Measurements from ENCODE around the gene GPR162. TPM values are rescaled to one million over a fixed set of nuclear protein-coding genes. Genes with fewer than 3 reads are reported as not detected.

GPR162 gene
- polyA plus RNA-seq, 3 donors: 15.1 to 81.7 (median 16.0) TPM

GRCh38 chr12:6824085-6824775, 2.6 kb downstream of the GPR162 start:
- H3K9me3 Mint-ChIP-seq: peaks cover 0 to 12% (median 8%) of the 10 kb centered on the region in 7 donors
- Histone ChIP-seq H3K9ac (ENCODE audit: insufficient read depth, low read length, poor library complexity, severe bottlenecking) (no peak overlapping the region), H3K27ac (ENCODE audit: low read depth in 1 of 2, low read length in 2 of 2) (no peak overlapping the region), H3K9me3 (replicated peaks in 1 of 2; ENCODE audit: control insufficient read depth in 1 of 2, insufficient read depth in 1 of 2, low read length in 2 of 2) (peaks cover 0 to under 1% of the 10 kb centered on the region in 2 donors), H3K27me3 (ENCODE audit: control insufficient read depth in 2 of 2, insufficient read depth in 2 of 2, low read length in 2 of 2) (peaks cover 6 to 36% of the 10 kb centered on the region in 2 donors), H3K4me3 (replicated peaks in 1 of 3; ENCODE audit: low read depth in 2 of 3, low read length in 3 of 3) (no peak overlapping the region), H3K4me2 (replicated peaks; ENCODE audit: extremely low read depth, low read length, poor library complexity, severe bottlenecking) (no peak overlapping the region), H2AFZ (ENCODE audit: insufficient read depth, low read depth, low read length, poor library complexity, severe bottlenecking) (no peak overlapping the region), H3K4me1 (ENCODE audit: control insufficient read depth in 1 of 2, insufficient read depth in 2 of 2, low read length in 2 of 2) (peaks cover 33 to 58% of the 10 kb centered on the region in 2 donors), H3K79me2 (ENCODE audit: insufficient read depth, low read length) (peaks cover 5% of the 10 kb centered on the region), H4K20me1 (ENCODE audit: insufficient read depth, low read length) (peaks cover 32% of the 10 kb centered on the region), H3K36me3 (replicated peaks in 1 of 2; ENCODE audit: control insufficient read depth in 1 of 2, insufficient read depth in 2 of 2, low read length in 2 of 2) (peaks cover 10% of the 10 kb centered on the region in 2 donors)
- H3K4me1 Mint-ChIP-seq: peaks cover 50% of the 10 kb centered on the region
- TF ChIP-seq CTCF (IDR thresholded peaks at IDR 0.05): no peak
- no peak for DNase-seq
- intact Hi-C loops (cut with micrococcal nuclease): loop anchor here in 1 of 2 donors (5.0 kb wide), 1 partner anchor 207 kb away; no protein-coding TSS in a partner anchor
- H3K4me3 Mint-ChIP-seq: peak overlapping the region in 1 of 2 donors; percentile 54
- peaks cover 33 to 49% (median 34%) of the 10 kb centered on the region in 3 donors for H3K27me3 Mint-ChIP-seq (ENCODE audit: low read depth in 3 of 3)
- H3K27ac Mint-ChIP-seq: peak overlapping the region in 1 of 7 donors; percentile 45
- WGBS (ENCODE audit: insufficient coverage): 96% methylated on average over 26 of the region's 37 CpGs
- peaks cover 31 to 37% of the 10 kb centered on the region in 2 donors for H3K36me3 Mint-ChIP-seq

GRCh38 chr12:6824901-6825381, 3.3 kb downstream of the GPR162 start:
- no peak for DNase-seq
- peaks cover 35 to 62% of the 10 kb centered on the region in 2 donors for H3K4me1 ChIP-seq (ENCODE audit: control insufficient read depth in 1 of 2, insufficient read depth in 2 of 2, low read length in 2 of 2)
- no peak for TF ChIP-seq CTCF (IDR thresholded peaks at IDR 0.05)
- H3K9ac ChIP-seq (ENCODE audit: insufficient read depth, low read length, poor library complexity, severe bottlenecking): no peak overlapping the region
- H3K9me3 ChIP-seq (replicated peaks in 1 of 2; ENCODE audit: control insufficient read depth in 1 of 2, insufficient read depth in 1 of 2, low read length in 2 of 2): peaks cover 0 to 6% of the 10 kb centered on the region in 2 donors
- 69% methylated on average over 9 of the region's 12 CpGs for WGBS (ENCODE audit: insufficient coverage)
- H3K27ac ChIP-seq (ENCODE audit: low read depth in 1 of 2, low read length in 2 of 2): no peak overlapping the region
- Mint-ChIP-seq H3K9me3 (peaks cover 0 to 12% (median 8%) of the 10 kb centered on the region in 7 donors), H3K27me3 (ENCODE audit: low read depth in 3 of 3) (peaks cover 40 to 57% (median 41%) of the 10 kb centered on the region in 3 donors), H3K27ac (peak overlapping the region in 1 of 7 donors; percentile 38), H3K4me3 (peak overlapping the region in 1 of 2 donors; percentile 54), H3K4me1 (peaks cover 54% of the 10 kb centered on the region), H3K36me3 (peaks cover 24 to 30% of the 10 kb centered on the region in 2 donors)
- no peak overlapping the region for H3K4me3 ChIP-seq (replicated peaks in 1 of 3; ENCODE audit: low read depth in 2 of 3, low read length in 3 of 3)
- peaks cover 29% of the 10 kb centered on the region for H4K20me1 ChIP-seq (ENCODE audit: insufficient read depth, low read length)
- H3K79me2 ChIP-seq (ENCODE audit: insufficient read depth, low read length): peaks cover 5% of the 10 kb centered on the region
- H3K4me2 ChIP-seq (replicated peaks; ENCODE audit: extremely low read depth, low read length, poor library complexity, severe bottlenecking): no peak overlapping the region
- intact Hi-C loops (cut with micrococcal nuclease): loop anchor here (1.0 to 5.0 kb wide), 6 partner anchors 33 to 208 kb away; no protein-coding TSS in a partner anchor
- no peak overlapping the region for H2AFZ ChIP-seq (ENCODE audit: insufficient read depth, low read depth, low read length, poor library complexity, severe bottlenecking)
- H3K36me3 ChIP-seq (replicated peaks in 1 of 2; ENCODE audit: control insufficient read depth in 1 of 2, insufficient read depth in 2 of 2, low read length in 2 of 2): peaks cover 3% of the 10 kb centered on the region in 2 donors
- peaks cover 12 to 44% of the 10 kb centered on the region in 2 donors for H3K27me3 ChIP-seq (ENCODE audit: control insufficient read depth in 2 of 2, insufficient read depth in 2 of 2, low read length in 2 of 2)

Measured in CD14-positive monocyte (primary cell).